GM12872 (cell line): ENCODE results near the gene SENP8.

Experiments used
- TF ChIP-seq, protein P1 (sequence below): IDR thresholded peaks from 3 replicates; pipeline ENCODE4 v1.5.1; 2011; ENCODE audit warnings: low read depth, mild to moderate bottlenecking, low read length, moderate library complexity; ENCODE audit not compliant: insufficient read depth

Gene SENP8

DNA sequence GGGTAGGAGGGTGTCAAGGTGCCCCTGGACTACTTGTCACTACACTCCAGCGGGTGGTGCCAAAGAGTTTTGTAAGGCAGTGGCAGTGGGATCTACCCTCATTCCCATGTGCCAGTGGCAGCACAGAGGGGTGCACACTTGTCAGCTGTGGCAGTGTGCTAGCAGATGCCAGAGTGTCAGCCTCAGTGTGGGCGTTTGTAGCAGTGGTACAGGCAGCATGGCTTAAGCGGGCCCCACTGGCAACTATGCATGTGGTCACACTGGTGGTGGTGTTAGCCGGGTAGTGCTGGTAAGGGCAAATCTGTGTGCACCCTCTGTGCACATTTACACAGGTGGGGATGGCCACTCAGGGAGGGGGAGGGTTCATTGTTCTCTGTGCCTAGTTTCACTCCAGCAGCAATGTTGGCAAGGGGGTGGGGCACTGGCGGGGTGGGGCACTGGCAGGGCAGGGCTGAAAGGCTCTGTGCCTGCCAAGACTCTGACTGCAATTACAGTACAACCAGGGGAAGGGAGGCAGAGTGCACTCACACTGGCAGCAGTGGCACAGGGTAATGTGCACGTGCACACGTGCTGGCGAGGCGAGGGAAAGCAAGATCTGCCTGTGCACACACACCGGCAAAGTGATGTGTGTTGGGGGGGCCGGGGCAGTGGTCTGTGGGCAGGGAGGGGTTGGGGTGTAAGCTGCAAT, 32.0 kb upstream of the SENP8 start:
- TF ChIP-seq, protein P1, sequence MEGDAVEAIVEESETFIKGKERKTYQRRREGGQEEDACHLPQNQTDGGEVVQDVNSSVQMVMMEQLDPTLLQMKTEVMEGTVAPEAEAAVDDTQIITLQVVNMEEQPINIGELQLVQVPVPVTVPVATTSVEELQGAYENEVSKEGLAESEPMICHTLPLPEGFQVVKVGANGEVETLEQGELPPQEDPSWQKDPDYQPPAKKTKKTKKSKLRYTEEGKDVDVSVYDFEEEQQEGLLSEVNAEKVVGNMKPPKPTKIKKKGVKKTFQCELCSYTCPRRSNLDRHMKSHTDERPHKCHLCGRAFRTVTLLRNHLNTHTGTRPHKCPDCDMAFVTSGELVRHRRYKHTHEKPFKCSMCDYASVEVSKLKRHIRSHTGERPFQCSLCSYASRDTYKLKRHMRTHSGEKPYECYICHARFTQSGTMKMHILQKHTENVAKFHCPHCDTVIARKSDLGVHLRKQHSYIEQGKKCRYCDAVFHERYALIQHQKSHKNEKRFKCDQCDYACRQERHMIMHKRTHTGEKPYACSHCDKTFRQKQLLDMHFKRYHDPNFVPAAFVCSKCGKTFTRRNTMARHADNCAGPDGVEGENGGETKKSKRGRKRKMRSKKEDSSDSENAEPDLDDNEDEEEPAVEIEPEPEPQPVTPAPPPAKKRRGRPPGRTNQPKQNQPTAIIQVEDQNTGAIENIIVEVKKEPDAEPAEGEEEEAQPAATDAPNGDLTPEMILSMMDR = no peak

DNA sequence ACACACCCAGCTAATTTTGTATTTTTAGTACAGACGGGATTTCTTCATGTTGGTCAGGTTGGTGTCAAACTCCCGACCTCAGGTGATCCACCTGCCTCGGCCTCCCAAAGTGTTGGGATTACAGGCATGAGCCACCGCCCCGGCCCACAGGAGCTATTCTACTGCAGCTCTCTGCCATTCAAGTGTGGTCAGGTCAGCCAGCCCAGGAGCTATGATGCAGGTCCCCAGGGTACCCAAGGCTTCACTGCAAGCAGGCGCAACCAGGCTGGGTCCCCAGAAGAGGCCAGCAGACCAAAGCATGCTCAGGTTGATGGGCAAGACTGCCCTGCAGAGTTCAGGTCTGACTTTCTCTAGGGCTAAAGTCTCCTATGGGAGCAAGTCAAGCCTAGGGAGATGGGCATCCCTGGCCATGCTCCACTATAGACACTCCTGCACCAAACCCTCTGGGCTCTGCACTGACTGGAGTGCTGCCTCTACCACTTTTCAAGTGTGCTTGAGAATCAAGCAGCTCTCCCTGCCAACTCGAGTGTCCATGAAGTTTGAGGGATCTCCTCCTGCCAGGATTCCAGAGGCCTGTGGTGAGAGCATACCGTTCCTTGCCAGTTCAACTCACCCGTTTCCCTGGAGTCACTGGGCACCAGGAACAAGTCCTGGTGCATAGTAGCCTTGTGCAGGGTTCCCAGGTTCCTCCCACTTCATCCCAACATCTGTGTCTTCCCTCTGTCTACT, 31.1 kb upstream of the SENP8 start:
- TF ChIP-seq, protein P1 = no peak

DNA sequence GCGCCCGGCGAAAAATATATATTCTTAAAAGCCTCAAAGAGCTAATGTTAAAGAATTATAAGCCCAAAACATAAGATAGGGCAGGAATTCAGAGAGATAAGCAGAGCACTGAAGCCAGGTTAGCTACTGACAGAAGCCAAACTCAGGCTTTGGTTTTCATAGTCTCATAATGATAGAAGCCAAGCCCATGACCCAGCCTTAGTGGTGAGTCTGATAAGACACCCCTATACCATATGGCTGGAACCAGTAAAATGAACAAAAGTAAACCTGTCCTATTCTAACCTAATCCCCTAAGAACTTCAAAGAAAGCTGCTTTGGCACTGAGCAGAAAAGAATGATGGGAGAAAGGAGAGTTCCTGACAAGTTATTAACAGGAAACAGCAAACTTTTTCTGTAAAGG, 26.2 kb upstream of the SENP8 start:
- TF ChIP-seq, protein P1 = no peak

DNA sequence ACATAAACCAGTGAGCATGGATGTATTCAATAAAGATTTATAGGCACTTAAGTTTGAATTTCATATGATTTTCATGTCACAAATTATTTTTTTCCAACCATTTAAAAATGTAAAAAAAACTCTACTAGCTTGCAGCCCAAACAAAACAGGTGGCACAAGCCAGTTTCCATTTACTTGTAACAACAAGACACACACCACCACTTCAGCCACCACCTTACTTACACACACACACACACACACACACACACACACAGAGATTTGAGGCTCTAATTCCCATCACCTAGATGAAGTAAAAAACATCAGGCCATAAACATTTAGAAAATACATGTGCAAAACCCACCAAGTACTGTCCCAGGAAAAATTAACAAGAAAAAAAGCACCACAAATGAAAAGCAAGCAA, 25.5 kb upstream of the SENP8 start:
- TF ChIP-seq, protein P1 = no peak

DNA sequence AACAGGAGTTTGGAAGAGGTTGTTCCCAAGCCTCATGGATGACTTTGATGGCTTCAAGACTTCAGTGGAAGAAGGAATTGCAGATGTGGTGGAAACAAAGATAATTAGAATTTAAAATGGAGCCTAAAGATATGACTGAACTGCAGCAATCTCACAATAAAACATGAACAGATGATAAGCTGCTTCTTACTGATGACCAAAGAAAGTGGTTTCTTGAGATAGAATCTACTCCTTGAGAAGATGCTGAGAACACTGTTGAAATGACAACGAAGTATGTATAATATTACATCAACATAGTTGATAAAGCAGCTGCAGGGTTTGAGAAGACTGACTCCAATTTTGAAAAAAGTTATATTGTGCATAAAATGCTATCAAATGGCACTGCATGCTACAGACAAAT, 21.4 kb upstream of the SENP8 start:
- TF ChIP-seq, protein P1 = no peak

DNA sequence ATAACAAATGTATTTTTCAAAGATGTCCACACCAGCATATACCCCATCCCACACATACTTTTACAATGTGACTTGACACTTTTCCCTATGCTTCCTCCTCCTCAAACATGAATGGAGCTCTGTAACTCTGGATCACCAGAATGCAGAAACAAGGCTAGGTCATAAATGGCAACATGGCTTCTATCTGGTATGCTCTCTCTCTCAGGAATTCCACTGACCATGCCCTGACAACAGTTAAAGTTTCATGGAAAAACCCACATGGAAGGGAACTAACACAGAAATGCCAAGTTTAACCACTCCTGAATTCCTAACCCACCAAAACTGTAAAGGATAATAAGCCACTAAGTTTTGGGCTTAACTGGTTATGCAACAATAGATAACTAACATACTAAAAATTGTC, 20.2 kb upstream of the SENP8 start:
- TF ChIP-seq, protein P1 = no peak

DNA sequence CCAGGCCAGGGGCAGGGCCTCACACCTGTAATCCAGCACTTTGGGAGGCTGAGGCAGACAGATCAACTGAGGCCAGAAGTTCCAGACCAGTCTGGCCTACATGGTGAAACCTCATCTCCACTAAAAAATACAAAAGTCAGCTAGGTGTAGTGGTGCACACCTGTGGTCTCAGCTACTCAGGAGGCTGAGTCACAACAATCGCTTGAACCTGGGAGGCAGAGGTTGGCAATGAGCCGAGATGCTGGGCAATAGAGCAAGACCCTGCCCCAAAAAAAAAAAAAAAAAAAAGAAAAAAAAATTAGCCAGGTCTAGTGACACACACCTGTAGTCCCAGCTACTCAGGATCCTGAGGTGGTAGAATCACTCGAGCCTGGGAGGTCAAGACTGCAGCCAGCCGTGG, 19.0 kb upstream of the SENP8 start:
- TF ChIP-seq, protein P1 = no peak
